ENCODE data around the gene RHOA.

Gene RHOA

GRCh38 chr3:49370585-49371290 is 41.0 kb downstream of the RHOA start:
- H3K27ac ChIP-seq (ENCODE audit: low read length, poor library complexity, severe bottlenecking) = no peak overlapping the region
- H3K4me3 ChIP-seq (ENCODE audit: insufficient read depth in 1 of 2, low read depth in 1 of 2, low read length in 2 of 2) = no peak overlapping the region
- H4K91ac ChIP-seq (ENCODE audit: low read length) = no peak overlapping the region
- H2BK120ac ChIP-seq (ENCODE audit: low read depth, low read length) = no peak overlapping the region
- H2AK5ac ChIP-seq (ENCODE audit: low read length, severe bottlenecking) = no peak overlapping the region
- H3K4ac ChIP-seq (ENCODE audit: low read depth in 1 of 2, low read length in 2 of 2) = no peak overlapping the region
- H3K4me1 ChIP-seq (ENCODE audit: control insufficient read depth, insufficient read depth, low read depth, low read length) = no peaks in the 10 kb centered on the region
- H3K27me3 ChIP-seq (ENCODE audit: control insufficient read depth in 1 of 2, insufficient read depth in 1 of 2, low read length in 2 of 2) = no peaks in the 10 kb centered on the region
- H3K18ac ChIP-seq (ENCODE audit: low read depth in 1 of 2, low read length in 2 of 2) = no peak overlapping the region
- peaks cover 61 to 81% of the 10 kb centered on the region in 2 experiments for H3K36me3 ChIP-seq (ENCODE audit: control insufficient read depth in 1 of 2, insufficient read depth in 2 of 2, low read depth in 1 of 2, low read length in 2 of 2)
- no peak overlapping the region for H3K23ac ChIP-seq (ENCODE audit: low read length in 2 of 2)
- DNase-seq = no peak
- no peak overlapping the region for H2AFZ ChIP-seq (ENCODE audit: low read depth, low read length)
- H4K8ac ChIP-seq (ENCODE audit: low read length) = no peak overlapping the region
- H2BK5ac ChIP-seq (ENCODE audit: low read depth, low read length, poor library complexity, severe bottlenecking) = no peak overlapping the region
- 96% methylated on average over 6 of the region's 6 CpGs for WGBS
- H2BK15ac ChIP-seq (ENCODE audit: low read depth, poor library complexity, severe bottlenecking) = no peak overlapping the region
- H3K9me3 ChIP-seq (ENCODE audit: control insufficient read depth, low read length) = no peaks in the 10 kb centered on the region
- no peak overlapping the region for H2BK12ac ChIP-seq (ENCODE audit: low read length in 2 of 2)
- H3K14ac ChIP-seq (ENCODE audit: low read length in 2 of 2) = no peak overlapping the region
- H3K9ac ChIP-seq (ENCODE audit: low read length) = no peak overlapping the region
- H3K4me2 ChIP-seq (ENCODE audit: low read length, poor library complexity, severe bottlenecking) = no peak overlapping the region
- peaks cover 6% of the 10 kb centered on the region for H3K79me1 ChIP-seq (replicated peaks; ENCODE audit: low read length, poor library complexity, severe bottlenecking)

- Histone ChIP-seq H2BK5ac (ENCODE audit: low read depth, low read length, poor library complexity, severe bottlenecking) (no peak overlapping the region), H2BK120ac (ENCODE audit: low read depth, low read length) (no peak overlapping the region), H3K9ac (ENCODE audit: low read length) (no peak overlapping the region), H3K4me2 (ENCODE audit: low read length, poor library complexity, severe bottlenecking) (no peak overlapping the region), H2BK12ac (ENCODE audit: low read length in 2 of 2) (no peak overlapping the region), H3K9me3 (ENCODE audit: control insufficient read depth, low read length) (no peaks in the 10 kb centered on the region), H2AK5ac (ENCODE audit: low read length, severe bottlenecking) (no peak overlapping the region), H3K14ac (ENCODE audit: low read length in 2 of 2) (no peak overlapping the region), H3K4ac (ENCODE audit: low read depth in 1 of 2, low read length in 2 of 2) (no peak overlapping the region), H3K23ac (ENCODE audit: low read length in 2 of 2) (no peak overlapping the region), H3K4me3 (ENCODE audit: insufficient read depth in 1 of 2, low read depth in 1 of 2, low read length in 2 of 2) (no peak overlapping the region), H2AFZ (ENCODE audit: low read depth, low read length) (no peak overlapping the region), H3K4me1 (ENCODE audit: control insufficient read depth, insufficient read depth, low read depth, low read length) (peaks cover 21% of the 10 kb centered on the region), H3K27ac (ENCODE audit: low read length, poor library complexity, severe bottlenecking) (peak overlapping the region; percentile 54), H3K18ac (ENCODE audit: low read depth in 1 of 2, low read length in 2 of 2) (no peak overlapping the region), H3K36me3 (ENCODE audit: control insufficient read depth in 1 of 2, insufficient read depth in 2 of 2, low read depth in 1 of 2, low read length in 2 of 2) (peaks cover 59 to 79% of the 10 kb centered on the region in 2 experiments), H4K8ac (ENCODE audit: low read length) (peak overlapping the region; percentile 19), H3K79me1 (replicated peaks; ENCODE audit: low read length, poor library complexity, severe bottlenecking) (peaks cover 5% of the 10 kb centered on the region), H2BK15ac (ENCODE audit: low read depth, poor library complexity, severe bottlenecking) (no peak overlapping the region), H4K91ac (ENCODE audit: low read length) (no peak overlapping the region), H3K27me3 (ENCODE audit: control insufficient read depth in 1 of 2, insufficient read depth in 1 of 2, low read length in 2 of 2) (no peaks in the 10 kb centered on the region)
- no peak for DNase-seq
- 90% methylated on average over 2 of the region's 3 CpGs for WGBS
Measured at GRCh38 chr3:49362561-49362960, 49.2 kb downstream of the RHOA start.

GRCh38 chr3:49359623-49360022 is 52.2 kb downstream of the RHOA start:
- Histone ChIP-seq H3K18ac (ENCODE audit: low read depth in 1 of 2, low read length in 2 of 2) (no peak overlapping the region), H3K23ac (ENCODE audit: low read length in 2 of 2) (no peak overlapping the region), H4K91ac (ENCODE audit: low read length) (no peak overlapping the region), H2AFZ (ENCODE audit: low read depth, low read length) (no peak overlapping the region), H3K36me3 (ENCODE audit: control insufficient read depth in 1 of 2, insufficient read depth in 2 of 2, low read depth in 1 of 2, low read length in 2 of 2) (peaks cover 61 to 74% of the 10 kb centered on the region in 2 experiments), H2AK5ac (ENCODE audit: low read length, severe bottlenecking) (no peak overlapping the region), H4K8ac (ENCODE audit: low read length) (no peak overlapping the region), H2BK120ac (ENCODE audit: low read depth, low read length) (no peak overlapping the region), H3K27me3 (ENCODE audit: control insufficient read depth in 1 of 2, insufficient read depth in 1 of 2, low read length in 2 of 2) (no peaks in the 10 kb centered on the region), H3K4me3 (ENCODE audit: insufficient read depth in 1 of 2, low read depth in 1 of 2, low read length in 2 of 2) (peak overlapping the region in 1 of 2 experiments; percentile 71), H3K4me1 (ENCODE audit: control insufficient read depth, insufficient read depth, low read depth, low read length) (peaks cover 29% of the 10 kb centered on the region), H3K9ac (ENCODE audit: low read length) (peak overlapping the region; percentile 94), H3K27ac (ENCODE audit: low read length, poor library complexity, severe bottlenecking) (peak overlapping the region; percentile 81), H3K4me2 (ENCODE audit: low read length, poor library complexity, severe bottlenecking) (no peak overlapping the region), H3K79me1 (replicated peaks; ENCODE audit: low read length, poor library complexity, severe bottlenecking) (peaks cover 10% of the 10 kb centered on the region), H3K9me3 (ENCODE audit: control insufficient read depth, low read length) (no peaks in the 10 kb centered on the region), H3K14ac (ENCODE audit: low read length in 2 of 2) (no peak overlapping the region), H2BK15ac (ENCODE audit: low read depth, poor library complexity, severe bottlenecking) (no peak overlapping the region), H3K4ac (ENCODE audit: low read depth in 1 of 2, low read length in 2 of 2) (no peak overlapping the region), H2BK5ac (ENCODE audit: low read depth, low read length, poor library complexity, severe bottlenecking) (no peak overlapping the region), H2BK12ac (ENCODE audit: low read length in 2 of 2) (no peak overlapping the region)
- 43% methylated on average over 2 of the region's 2 CpGs for WGBS
- DNase-seq = peak; percentile 52

DNA sequence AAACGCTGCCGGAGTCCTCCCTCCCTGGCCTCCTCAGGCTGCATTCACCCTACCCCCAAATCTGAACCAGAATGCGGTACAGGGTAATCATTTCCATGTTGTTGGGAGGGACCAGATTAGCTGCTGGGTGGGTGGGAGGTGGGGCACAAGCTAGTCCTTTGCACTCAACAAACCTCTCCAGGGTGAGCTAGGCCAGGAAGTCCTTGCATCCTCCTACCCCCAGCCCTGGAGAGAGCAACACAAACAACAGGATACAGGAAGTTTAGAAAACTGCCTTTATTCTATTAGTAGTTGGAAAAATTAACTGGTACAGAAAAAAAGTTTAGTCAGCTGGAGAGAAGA is 52.9 kb downstream of the RHOA start:
- Histone ChIP-seq H2AK5ac (ENCODE audit: low read length, severe bottlenecking) (peak overlapping the region; percentile 99), H3K23ac (ENCODE audit: low read length in 2 of 2) (peak overlapping the region in 1 of 2 experiments; percentile 98), H3K4ac (ENCODE audit: low read depth in 1 of 2, low read length in 2 of 2) (peak overlapping the region; percentile 79 to 98), H3K9ac (ENCODE audit: low read length) (peak overlapping the region; percentile 94), H2BK120ac (ENCODE audit: low read depth, low read length) (peak overlapping the region; percentile 95), H2BK12ac (ENCODE audit: low read length in 2 of 2) (peak overlapping the region; percentile 49 to 84), H3K14ac (ENCODE audit: low read length in 2 of 2) (peak overlapping the region in 1 of 2 experiments; percentile 94), H3K4me3 (ENCODE audit: insufficient read depth in 1 of 2, low read depth in 1 of 2, low read length in 2 of 2) (peak overlapping the region in 1 of 2 experiments; percentile 71), H3K4me2 (ENCODE audit: low read length, poor library complexity, severe bottlenecking) (peak overlapping the region; percentile 74), H3K27ac (ENCODE audit: low read length, poor library complexity, severe bottlenecking) (peak overlapping the region; percentile 100), H2BK15ac (ENCODE audit: low read depth, poor library complexity, severe bottlenecking) (peak overlapping the region; percentile 84), H4K91ac (ENCODE audit: low read length) (peak overlapping the region; percentile 87), H3K27me3 (ENCODE audit: control insufficient read depth in 1 of 2, insufficient read depth in 1 of 2, low read length in 2 of 2) (no peaks in the 10 kb centered on the region), H2BK5ac (ENCODE audit: low read depth, low read length, poor library complexity, severe bottlenecking) (peak overlapping the region; percentile 99), H3K36me3 (ENCODE audit: control insufficient read depth in 1 of 2, insufficient read depth in 2 of 2, low read depth in 1 of 2, low read length in 2 of 2) (peaks cover 57 to 77% of the 10 kb centered on the region in 2 experiments), H3K79me1 (replicated peaks; ENCODE audit: low read length, poor library complexity, severe bottlenecking) (peaks cover 8% of the 10 kb centered on the region), H2AFZ (ENCODE audit: low read depth, low read length) (no peak overlapping the region), H4K8ac (ENCODE audit: low read length) (peak overlapping the region; percentile 87), H3K18ac (ENCODE audit: low read depth in 1 of 2, low read length in 2 of 2) (peak overlapping the region; percentile 97 to 98), H3K9me3 (ENCODE audit: control insufficient read depth, low read length) (no peaks in the 10 kb centered on the region), H3K4me1 (ENCODE audit: control insufficient read depth, insufficient read depth, low read depth, low read length) (peaks cover 29% of the 10 kb centered on the region)
- no peak for DNase-seq
- whole genome bisulfite sequencing = no CpG with 5 or more reads among the region's 3 CpGs

Data from mesenchymal stem cell (in vitro differentiated cells and primary cell).